Measurements from ENCODE around the gene MARCKS. TPM values are rescaled to one million over a fixed set of nuclear protein-coding genes. Genes with fewer than 3 reads are reported as not detected.
A peak's percentile ranks its signal among the peaks of the same experiment; 100 is the strongest.

The MARCKS gene
- total RNA-seq, 1 experiment from 2014 or later, result 35.3 TPM

DNA sequence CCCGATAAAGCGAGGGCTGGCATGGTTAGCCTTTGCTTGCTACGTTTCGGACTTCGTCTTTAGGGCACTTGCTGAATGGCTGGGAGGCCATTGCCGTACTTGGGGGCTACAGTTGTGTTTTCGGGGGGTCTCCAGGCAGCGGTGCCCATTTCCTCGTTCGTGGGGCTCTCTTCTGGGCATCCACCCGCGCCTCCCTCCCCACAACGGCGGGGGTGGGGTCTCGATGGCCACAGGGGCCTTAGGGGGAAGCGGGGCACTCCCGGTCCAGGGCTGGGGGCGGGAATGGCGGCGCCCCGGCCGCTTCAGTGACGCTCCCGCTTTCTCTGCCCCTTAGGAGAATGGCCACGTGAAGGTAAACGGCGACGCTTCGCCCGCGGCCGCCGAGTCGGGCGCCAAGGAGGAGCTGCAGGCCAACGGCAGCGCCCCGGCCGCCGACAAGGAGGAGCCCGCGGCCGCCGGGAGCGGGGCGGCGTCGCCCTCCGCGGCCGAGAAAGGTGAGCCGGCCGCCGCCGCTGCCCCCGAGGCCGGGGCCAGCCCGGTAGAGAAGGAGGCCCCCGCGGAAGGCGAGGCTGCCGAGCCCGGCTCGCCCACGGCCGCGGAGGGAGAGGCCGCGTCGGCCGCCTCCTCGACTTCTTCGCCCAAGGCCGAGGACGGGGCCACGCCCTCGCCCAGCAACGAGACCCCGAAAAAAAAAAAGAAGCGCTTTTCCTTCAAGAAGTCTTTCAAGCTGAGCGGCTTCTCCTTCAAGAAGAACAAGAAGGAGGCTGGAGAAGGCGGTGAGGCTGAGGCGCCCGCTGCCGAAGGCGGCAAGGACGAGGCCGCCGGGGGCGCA, 2.4 kb downstream of the MARCKS start:
- ChIA-PET CTCF (interaction anchor here (1.2 to 1.6 kb wide), 3 partner anchors 204 to 1679 kb away, joined by 3 to 6 read pairs (median 4); no protein-coding TSS in a partner anchor), POLR2A (interaction anchor here (0.7 kb wide), 1 partner anchor 513 kb away, joined by 3 read pairs; no protein-coding TSS in a partner anchor)
- H3K4me3 ChIP-seq (ENCODE audit: low read depth in 2 of 2, low read length in 2 of 2), result peak overlapping the region; percentile 78 to 86
- ATAC-seq, result no peak
- intact Hi-C loops (cut with micrococcal nuclease; ENCODE audit: unreplicated experiment) (loop anchor here (5.0 to 10.0 kb wide), 4 partner anchors 445 to 1677 kb away; no protein-coding TSS in a partner anchor), in situ Hi-C loops (cut with HindIII; ENCODE audit: low pct_unique_long_range_greater_than_20kb, low sequenced_read_pairs) (no loop called here)
- no peaks in the 10 kb centered on the region for H3K9me3 ChIP-seq (ENCODE audit: control insufficient read depth, insufficient read depth, low read depth, low read length)
- H3K4me1 ChIP-seq (ENCODE audit: control insufficient read depth, insufficient read depth, low read length), result peaks cover 6% of the 10 kb centered on the region; the same call in 1 of the 2 replicates
- TF ChIP-seq POLR2AphosphoS5 (IDR thresholded peaks at IDR 0.05; ENCODE audit: low read depth, low read length), result no peak
- TF ChIP-seq, protein P1, sequence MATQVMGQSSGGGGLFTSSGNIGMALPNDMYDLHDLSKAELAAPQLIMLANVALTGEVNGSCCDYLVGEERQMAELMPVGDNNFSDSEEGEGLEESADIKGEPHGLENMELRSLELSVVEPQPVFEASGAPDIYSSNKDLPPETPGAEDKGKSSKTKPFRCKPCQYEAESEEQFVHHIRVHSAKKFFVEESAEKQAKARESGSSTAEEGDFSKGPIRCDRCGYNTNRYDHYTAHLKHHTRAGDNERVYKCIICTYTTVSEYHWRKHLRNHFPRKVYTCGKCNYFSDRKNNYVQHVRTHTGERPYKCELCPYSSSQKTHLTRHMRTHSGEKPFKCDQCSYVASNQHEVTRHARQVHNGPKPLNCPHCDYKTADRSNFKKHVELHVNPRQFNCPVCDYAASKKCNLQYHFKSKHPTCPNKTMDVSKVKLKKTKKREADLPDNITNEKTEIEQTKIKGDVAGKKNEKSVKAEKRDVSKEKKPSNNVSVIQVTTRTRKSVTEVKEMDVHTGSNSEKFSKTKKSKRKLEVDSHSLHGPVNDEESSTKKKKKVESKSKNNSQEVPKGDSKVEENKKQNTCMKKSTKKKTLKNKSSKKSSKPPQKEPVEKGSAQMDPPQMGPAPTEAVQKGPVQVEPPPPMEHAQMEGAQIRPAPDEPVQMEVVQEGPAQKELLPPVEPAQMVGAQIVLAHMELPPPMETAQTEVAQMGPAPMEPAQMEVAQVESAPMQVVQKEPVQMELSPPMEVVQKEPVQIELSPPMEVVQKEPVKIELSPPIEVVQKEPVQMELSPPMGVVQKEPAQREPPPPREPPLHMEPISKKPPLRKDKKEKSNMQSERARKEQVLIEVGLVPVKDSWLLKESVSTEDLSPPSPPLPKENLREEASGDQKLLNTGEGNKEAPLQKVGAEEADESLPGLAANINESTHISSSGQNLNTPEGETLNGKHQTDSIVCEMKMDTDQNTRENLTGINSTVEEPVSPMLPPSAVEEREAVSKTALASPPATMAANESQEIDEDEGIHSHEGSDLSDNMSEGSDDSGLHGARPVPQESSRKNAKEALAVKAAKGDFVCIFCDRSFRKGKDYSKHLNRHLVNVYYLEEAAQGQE (IDR thresholded peaks at IDR 0.05; ENCODE audit: insufficient read depth in 1 of 2, low read depth in 2 of 2, low read length in 1 of 2), result no peak
- TF ChIP-seq, protein P2, sequence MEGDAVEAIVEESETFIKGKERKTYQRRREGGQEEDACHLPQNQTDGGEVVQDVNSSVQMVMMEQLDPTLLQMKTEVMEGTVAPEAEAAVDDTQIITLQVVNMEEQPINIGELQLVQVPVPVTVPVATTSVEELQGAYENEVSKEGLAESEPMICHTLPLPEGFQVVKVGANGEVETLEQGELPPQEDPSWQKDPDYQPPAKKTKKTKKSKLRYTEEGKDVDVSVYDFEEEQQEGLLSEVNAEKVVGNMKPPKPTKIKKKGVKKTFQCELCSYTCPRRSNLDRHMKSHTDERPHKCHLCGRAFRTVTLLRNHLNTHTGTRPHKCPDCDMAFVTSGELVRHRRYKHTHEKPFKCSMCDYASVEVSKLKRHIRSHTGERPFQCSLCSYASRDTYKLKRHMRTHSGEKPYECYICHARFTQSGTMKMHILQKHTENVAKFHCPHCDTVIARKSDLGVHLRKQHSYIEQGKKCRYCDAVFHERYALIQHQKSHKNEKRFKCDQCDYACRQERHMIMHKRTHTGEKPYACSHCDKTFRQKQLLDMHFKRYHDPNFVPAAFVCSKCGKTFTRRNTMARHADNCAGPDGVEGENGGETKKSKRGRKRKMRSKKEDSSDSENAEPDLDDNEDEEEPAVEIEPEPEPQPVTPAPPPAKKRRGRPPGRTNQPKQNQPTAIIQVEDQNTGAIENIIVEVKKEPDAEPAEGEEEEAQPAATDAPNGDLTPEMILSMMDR (IDR thresholded peaks at IDR 0.05), result no peak; the same call in 1 of the 2 replicates
- no peak for TF ChIP-seq SIN3A (IDR thresholded peaks at IDR 0.05; ENCODE audit: borderline replicate concordance, insufficient read depth, low read depth, low read length)
- TF ChIP-seq TCF7L2 (IDR thresholded peaks at IDR 0.05; ENCODE audit: low read depth, low read length), result no peak
- H3K27me3 ChIP-seq (ENCODE audit: control insufficient read depth, insufficient read depth, low read length), result peaks cover 4% of the 10 kb centered on the region
- BruUV-seq (replicated peaks), result no TSS peak
- H3K36me3 ChIP-seq (ENCODE audit: control insufficient read depth, insufficient read depth, low read length), result peaks cover 4% of the 10 kb centered on the region; the same call in 1 of the 2 replicates
- H3K27ac ChIP-seq (ENCODE audit: low read length), result peak overlapping the region; percentile 60
- no peak for DNase-seq (ENCODE audit: low read depth, low spot score)

DNA sequence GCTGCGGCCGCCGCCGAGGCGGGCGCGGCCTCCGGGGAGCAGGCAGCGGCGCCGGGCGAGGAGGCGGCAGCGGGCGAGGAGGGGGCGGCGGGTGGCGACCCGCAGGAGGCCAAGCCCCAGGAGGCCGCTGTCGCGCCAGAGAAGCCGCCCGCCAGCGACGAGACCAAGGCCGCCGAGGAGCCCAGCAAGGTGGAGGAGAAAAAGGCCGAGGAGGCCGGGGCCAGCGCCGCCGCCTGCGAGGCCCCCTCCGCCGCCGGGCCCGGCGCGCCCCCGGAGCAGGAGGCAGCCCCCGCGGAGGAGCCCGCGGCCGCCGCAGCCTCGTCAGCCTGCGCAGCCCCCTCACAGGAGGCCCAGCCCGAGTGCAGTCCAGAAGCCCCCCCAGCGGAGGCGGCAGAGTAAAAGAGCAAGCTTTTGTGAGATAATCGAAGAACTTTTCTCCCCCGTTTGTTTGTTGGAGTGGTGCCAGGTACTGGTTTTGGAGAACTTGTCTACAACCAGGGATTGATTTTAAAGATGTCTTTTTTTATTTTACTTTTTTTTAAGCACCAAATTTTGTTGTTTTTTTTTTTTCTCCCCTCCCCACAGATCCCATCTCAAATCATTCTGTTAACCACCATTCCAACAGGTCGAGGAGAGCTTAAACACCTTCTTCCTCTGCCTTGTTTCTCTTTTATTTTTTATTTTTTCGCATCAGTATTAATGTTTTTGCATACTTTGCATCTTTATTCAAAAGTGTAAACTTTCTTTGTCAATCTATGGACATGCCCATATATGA, 3.2 kb downstream of the MARCKS start:
- CTCF ChIA-PET, result no interaction called here
- Histone ChIP-seq H3K9me3 (ENCODE audit: control insufficient read depth, insufficient read depth, low read depth, low read length) (no peaks in the 10 kb centered on the region), H3K4me3 (ENCODE audit: low read depth in 2 of 2, low read length in 2 of 2) (peak overlapping the region in 1 of 2 experiments; percentile 78; a peak in 1 of 4 replicates), H3K27ac (ENCODE audit: low read length) (no peak overlapping the region), H3K27me3 (ENCODE audit: control insufficient read depth, insufficient read depth, low read length) (peaks cover 3% of the 10 kb centered on the region; the same call in 1 of the 2 replicates), H3K36me3 (ENCODE audit: control insufficient read depth, insufficient read depth, low read length) (peaks cover 4% of the 10 kb centered on the region; the same call in 1 of the 2 replicates), H3K4me1 (ENCODE audit: control insufficient read depth, insufficient read depth, low read length) (peaks cover 6% of the 10 kb centered on the region; the same call in 1 of the 2 replicates)
- no TSS peak for BruUV-seq (replicated peaks)
- ATAC-seq (no peak), DNase-seq (ENCODE audit: low read depth, low spot score) (no peak)
- TF ChIP-seq POLR2AphosphoS5 (IDR thresholded peaks at IDR 0.05; ENCODE audit: low read depth, low read length) (no peak), SIN3A (IDR thresholded peaks at IDR 0.05; ENCODE audit: borderline replicate concordance, insufficient read depth, low read depth, low read length) (no peak), TCF7L2 (IDR thresholded peaks at IDR 0.05; ENCODE audit: low read depth, low read length) (no peak)
- TF ChIP-seq, protein P2 (IDR thresholded peaks at IDR 0.05), result no peak
- TF ChIP-seq, protein P1 (IDR thresholded peaks at IDR 0.05; ENCODE audit: insufficient read depth in 1 of 2, low read depth in 2 of 2, low read length in 1 of 2), result no peak
- in situ Hi-C loops (cut with HindIII; ENCODE audit: low pct_unique_long_range_greater_than_20kb, low sequenced_read_pairs), result no loop called here
- POLR2A ChIA-PET, result interaction anchor here (0.7 kb wide), 1 partner anchor 514 kb away, joined by 3 read pairs; no protein-coding TSS in a partner anchor
- intact Hi-C loops (cut with micrococcal nuclease; ENCODE audit: unreplicated experiment), result no loop called here

Data from Panc1 (cell line).